HG03342 (cell line): ENCODE results near the gene RET.
A peak's percentile ranks its signal among the peaks of the same experiment; 100 is the strongest.
"Not testable (repeated sequence)": the region's sequence is repeated elsewhere in the genome, so short reads cannot be mapped to it uniquely, and the experiment has no call there.

Experiments used
- ATAC-seq: cut with Tn5 transposase; IDR thresholded peaks from one replicate; pipeline ENCODE4 v1.9.1; 2021; ENCODE audit warnings: mild to moderate bottlenecking, moderate library complexity; ENCODE audit not compliant: unreplicated experiment

Gene RET

GRCh38 chr10:43077421-43078171 is 727 bp downstream of the RET start:
- no peak for ATAC-seq

GRCh38 chr10:43078175-43078985 is 1.5 kb downstream of the RET start:
- no peak for ATAC-seq

GRCh38 chr10:43078986-43079273 is 2.1 kb downstream of the RET start:
- ATAC-seq = no peak

- no peak for ATAC-seq
These were observed 3.0 kb downstream of the RET start for GRCh38 chr10:43079856-43080255.

- ATAC-seq = no peak
These were observed 5.2 kb downstream of the RET start for GRCh38 chr10:43082087-43082486.

GRCh38 chr10:43082746-43083145 is 5.9 kb downstream of the RET start:
- no peak for ATAC-seq

GRCh38 chr10:43083764-43084163 is 6.9 kb downstream of the RET start:
- ATAC-seq = no peak

GRCh38 chr10:43084812-43085211 is 7.9 kb downstream of the RET start:
- no peak for ATAC-seq

GRCh38 chr10:43086321-43086942 is 9.6 kb downstream of the RET start:
- no peak for ATAC-seq

- no peak for ATAC-seq
These were observed 12.7 kb downstream of the RET start for GRCh38 chr10:43089519-43089918.

- ATAC-seq = no peak
These were observed 13.3 kb downstream of the RET start for GRCh38 chr10:43090188-43090587.

- no peak for ATAC-seq
These were observed 13.8 kb downstream of the RET start for GRCh38 chr10:43090664-43091063.

GRCh38 chr10:43091846-43092245 is 15.0 kb downstream of the RET start:
- ATAC-seq = no peak

GRCh38 chr10:43093423-43094076 is 16.7 kb downstream of the RET start:
- ATAC-seq = no peak

GRCh38 chr10:43094085-43094484 is 17.2 kb downstream of the RET start:
- no peak for ATAC-seq

GRCh38 chr10:43099339-43099738 is 22.5 kb downstream of the RET start:
- ATAC-seq = not testable (repeated sequence)

- ATAC-seq = no peak
These were observed 23.1 kb downstream of the RET start for GRCh38 chr10:43099928-43100327.

GRCh38 chr10:43100366-43100765 is 23.5 kb downstream of the RET start:
- no peak for ATAC-seq

- no peak for ATAC-seq
These were observed 25.4 kb downstream of the RET start for GRCh38 chr10:43102063-43102828.

- ATAC-seq = peak; percentile 88
These were observed 28.5 kb downstream of the RET start for GRCh38 chr10:43105102-43105955.
